ENCODE data around the gene SORT1. TPM values are rescaled to one million over a fixed set of nuclear protein-coding genes. Genes with fewer than 3 reads are reported as not detected.

The SORT1 gene
- polyA plus RNA-seq, 1 of the 3 experiments (the other 2 are of a cell fraction), result 8.5 TPM

- ChIA-PET POLR2A (no interaction called here), CTCF (interaction anchor here (0.6 to 5.9 kb wide), 4 partner anchors 12 to 185 kb away, joined by 3 to 30 read pairs (median 3); partner anchors contain the start of gene SORT1)
- DNase-seq, result no peak
- Histone ChIP-seq H3K4me3 (ENCODE audit: low read depth in 2 of 2, low read length in 1 of 2) (no peak overlapping the region), H3K4me2 (no peak overlapping the region), H3K27me3 (ENCODE audit: insufficient read depth) (no peaks in the 10 kb centered on the region), H2AFZ (ENCODE audit: low read depth) (no peak overlapping the region), H4K20me1 (ENCODE audit: insufficient read depth) (no peaks in the 10 kb centered on the region), H3K79me2 (ENCODE audit: insufficient read depth) (peaks cover 32% of the 10 kb centered on the region; the same call in 1 of the 2 replicates), H3K9ac (no peak overlapping the region), H3K27ac (ENCODE audit: low read depth in 2 of 2, low read length in 1 of 2) (no peak overlapping the region), H3K4me1 (ENCODE audit: control insufficient read depth in 1 of 2, insufficient read depth in 2 of 2, low read depth in 1 of 2, low read length in 1 of 2) (peaks cover 10 to 12% of the 10 kb centered on the region in 2 experiments; a peak in 3 of 4 replicates), H3F3A (replicated peaks; ENCODE audit: insufficient read depth) (no peaks in the 10 kb centered on the region), H3K36me3 (replicated peaks in 1 of 2; ENCODE audit: control insufficient read depth in 1 of 2, insufficient read depth in 2 of 2, low read length in 1 of 2) (no peaks in the 10 kb centered on the region), H3K9me2 (no peaks in the 10 kb centered on the region), H3K9me3 (no peaks in the 10 kb centered on the region)
- TF ChIP-seq FOXJ3 (CRISPR knock-in tag; IDR thresholded peaks at IDR 0.05) (no peak), RAD21 (IDR thresholded peaks at IDR 0.05; ENCODE audit: low read length) (no peak), SIN3A (IDR thresholded peaks at IDR 0.05; ENCODE audit: borderline replicate concordance, low read depth, low read length) (no peak), MEF2A (IDR thresholded peaks at IDR 0.05; ENCODE audit: borderline replicate concordance, low read depth) (no peak), GABPA (IDR thresholded peaks at IDR 0.05; ENCODE audit: low read depth) (no peak), MXI1 (IDR thresholded peaks at IDR 0.05; ENCODE audit: low read depth, low read length) (no peak), RXRA (IDR thresholded peaks at IDR 0.05; ENCODE audit: borderline replicate concordance, low read depth) (no peak), FOXM1 (IDR thresholded peaks at IDR 0.05; ENCODE audit: low read depth) (no peak), JUND (IDR thresholded peaks at IDR 0.05) (no peak), ZBTB33 (IDR thresholded peaks at IDR 0.05; ENCODE audit: borderline replicate concordance, low read depth) (no peak), FOSL2 (IDR thresholded peaks at IDR 0.05; ENCODE audit: borderline replicate concordance, low read depth) (no peak), MAX (IDR thresholded peaks at IDR 0.05; ENCODE audit: low read depth) (no peak), USF1 (IDR thresholded peaks at IDR 0.05; ENCODE audit: borderline replicate concordance, low read depth) (no peak), YY1 (IDR thresholded peaks at IDR 0.05; ENCODE audit: low read depth) (no peak), CHD2 (IDR thresholded peaks at IDR 0.05; ENCODE audit: low read length, partially characterized antibody) (no peak), TCF12 (IDR thresholded peaks at IDR 0.05) (no peak), POLR2AphosphoS5 (IDR thresholded peaks at IDR 0.05; ENCODE audit: low read depth, low read length) (no peak), TAF1 (IDR thresholded peaks at IDR 0.05; ENCODE audit: borderline replicate concordance, low read depth, low read length) (no peak), SMC3 (IDR thresholded peaks at IDR 0.05; ENCODE audit: low read depth, low read length) (no peak), ELF1 (IDR thresholded peaks at IDR 0.05) (no peak)
- WGBS (ENCODE audit: low lambda C conversion rate), result 97% methylated on average over 2 of the region's 2 CpGs
These were observed 11.5 kb downstream of the SORT1 start for GRCh38 chr1:109386054-109386717.
